Choroid plexus epithelial cell (primary cell): ENCODE measurements around the gene AGPAT3.

Experiments used
- DNase-seq: peaks from one replicate; pipeline ENCODE4 v3.0.0-alpha.2; 2010; ENCODE audit warnings: low read depth
- H3K4me3 ChIP-seq: 2 replicates; pipeline ENCODE4 v1.5.1; 2011; ENCODE audit warnings: low read depth, mild to moderate bottlenecking, control low read depth, low read length, moderate library complexity
- CTCF ChIP-seq: conservative IDR thresholded peaks from 2 replicates; pipeline ENCODE4 v1.5.1; 2011; ENCODE audit warnings: low read depth, mild to moderate bottlenecking, control low read depth, inconsistent platforms, low read length, moderate library complexity

Gene AGPAT3

GRCh38 chr21:43869486-43870325 lies 4.7 kb downstream of the AGPAT3 start:
- no peak overlapping the region for H3K4me3 ChIP-seq
- no peak for TF ChIP-seq CTCF
- DNase-seq = no peak

DNA sequence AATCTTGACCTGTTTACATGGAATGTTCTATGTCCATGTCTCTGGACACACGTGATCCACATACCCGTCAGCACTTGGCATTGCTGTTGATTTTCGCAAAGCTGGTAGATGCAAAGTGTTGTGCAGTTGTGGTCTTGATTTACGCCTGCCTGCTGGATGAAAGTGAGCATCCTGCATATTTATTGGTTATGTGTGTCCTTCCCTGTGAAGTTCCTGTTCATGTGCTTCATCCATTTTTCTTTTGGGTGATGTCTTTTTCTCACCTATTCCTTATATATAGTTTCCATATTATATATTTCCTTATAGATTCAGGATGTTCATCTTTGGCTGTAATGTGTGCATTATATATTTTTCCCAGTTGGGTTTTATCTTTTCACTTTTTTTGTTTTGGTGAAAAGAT lies 6.5 kb downstream of the AGPAT3 start:
- no peak for DNase-seq
- TF ChIP-seq CTCF = no peak
- no peak overlapping the region for H3K4me3 ChIP-seq

DNA sequence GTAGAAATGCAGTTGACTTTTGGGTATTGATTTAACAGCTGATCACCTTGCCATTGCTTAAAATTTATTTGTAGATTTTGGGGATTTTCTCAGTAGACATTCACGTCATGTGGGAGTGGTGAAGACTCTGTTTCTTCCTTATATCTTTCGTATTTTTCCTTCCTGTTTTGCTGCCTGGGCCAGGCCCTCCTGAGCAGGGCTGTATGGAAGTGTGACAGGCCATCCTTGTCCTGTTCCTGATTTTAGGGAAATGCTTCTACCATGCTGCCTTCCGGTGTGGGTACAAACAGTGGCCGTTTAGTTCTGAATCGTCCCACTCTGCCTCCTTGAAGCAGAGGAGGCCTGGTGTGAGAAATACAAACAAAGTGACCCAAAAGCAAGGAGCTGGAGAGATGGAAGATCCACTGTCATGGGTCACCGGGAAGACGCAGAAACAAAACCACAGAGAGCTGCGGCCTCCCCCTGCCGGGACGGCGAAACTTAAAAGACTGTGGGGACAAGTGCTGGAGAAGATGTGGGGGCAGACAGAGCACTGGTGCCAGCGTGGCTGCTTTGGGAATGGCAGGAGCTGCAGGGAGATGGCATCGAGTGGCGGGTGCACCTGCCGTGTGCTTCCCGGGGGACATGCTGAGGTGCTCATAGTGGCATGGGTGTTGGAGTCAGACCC lies 7.6 kb downstream of the AGPAT3 start:
- no peak for DNase-seq
- H3K4me3 ChIP-seq = no peak overlapping the region
- no peak for TF ChIP-seq CTCF

DNA sequence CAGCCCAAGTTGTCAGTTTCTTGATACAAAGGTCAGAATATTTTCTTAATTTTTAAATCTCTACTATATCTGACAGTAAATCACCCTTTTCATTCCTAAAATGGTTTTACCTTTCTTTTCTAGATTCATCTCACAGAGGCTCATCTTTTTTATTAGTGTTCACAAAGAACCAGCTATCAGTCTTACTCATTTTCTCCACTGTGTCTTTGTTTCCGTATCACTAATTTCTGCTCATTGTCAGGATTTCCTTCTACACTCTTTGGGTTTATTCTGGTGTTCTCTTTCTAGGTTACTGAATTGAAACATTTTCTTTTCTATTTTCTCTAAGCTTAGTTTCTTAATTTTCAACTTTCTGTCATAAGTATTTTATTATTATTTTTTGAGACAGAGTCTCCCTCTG lies 8.7 kb downstream of the AGPAT3 start:
- no peak overlapping the region for H3K4me3 ChIP-seq
- DNase-seq = no peak
- no peak for TF ChIP-seq CTCF

DNA sequence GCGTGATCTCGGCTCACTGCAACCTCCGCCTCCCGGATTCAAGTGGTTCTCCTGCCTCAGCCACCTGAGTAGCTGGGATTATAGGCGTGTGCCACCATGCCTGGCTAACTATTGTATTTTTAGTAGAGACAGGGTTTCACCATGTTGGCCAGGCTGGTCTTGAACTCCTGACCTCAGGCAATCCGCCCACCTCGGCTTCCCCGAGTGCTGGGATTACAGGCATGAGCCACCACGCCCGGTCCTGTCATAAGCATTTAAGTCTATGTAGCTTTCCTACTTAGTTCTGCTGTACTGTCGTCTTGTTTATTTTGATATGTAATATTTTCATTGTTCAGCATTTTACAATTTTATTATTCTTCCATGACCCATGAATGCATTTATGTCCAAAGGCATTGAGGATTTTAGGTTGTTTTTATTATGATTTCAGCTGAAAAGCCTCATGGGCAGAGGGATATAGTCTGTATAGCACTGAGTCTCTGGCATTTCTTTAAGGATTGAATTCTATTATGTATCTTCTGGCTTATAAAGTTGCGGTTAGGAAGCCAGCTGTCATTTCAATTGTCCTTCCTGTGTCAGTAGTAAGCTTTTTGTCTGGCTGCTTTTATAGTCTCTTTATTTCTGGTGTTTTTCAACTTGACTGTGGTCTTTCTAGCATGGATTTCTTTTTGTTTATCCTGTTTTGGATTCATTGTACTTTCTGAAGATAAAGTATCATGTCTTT lies 9.2 kb downstream of the AGPAT3 start:
- no peak for TF ChIP-seq CTCF
- no peak overlapping the region for H3K4me3 ChIP-seq
- no peak for DNase-seq

- H3K4me3 ChIP-seq = no peak overlapping the region
- no peak for TF ChIP-seq CTCF
- DNase-seq = no peak
Measured at GRCh38 chr21:43876605-43877004, 11.6 kb downstream of the AGPAT3 start.
